OCI-M2 (cell line): ENCODE results near the gene SREBF1.

Source experiments
- DNase-seq: peaks from one replicate; lab custom pipeline; 2025; ENCODE audit not compliant: unreplicated experiment; lab: John Stamatoyannopoulos, UW

SREBF1 gene

GRCh38 chr17:17859909-17860765 is 23.4 kb upstream of the SREBF1 start:
- no peak for DNase-seq

GRCh38 chr17:17857496-17857895 is 20.7 kb upstream of the SREBF1 start:
- DNase-seq, result no peak

GRCh38 chr17:17856386-17856785 is 19.6 kb upstream of the SREBF1 start:
- DNase-seq, result no peak

GRCh38 chr17:17855976-17856375 is 19.2 kb upstream of the SREBF1 start:
- no peak for DNase-seq

- no peak for DNase-seq
These were observed 17.1 kb upstream of the SREBF1 start for GRCh38 chr17:17853811-17854447.

GRCh38 chr17:17852930-17853329 is 16.1 kb upstream of the SREBF1 start:
- DNase-seq, result no peak

- no peak for DNase-seq
These were observed 14.6 kb upstream of the SREBF1 start for GRCh38 chr17:17851103-17852002.

- no peak for DNase-seq
These were observed 13.1 kb upstream of the SREBF1 start for GRCh38 chr17:17849845-17850373.

- no peak for DNase-seq
These were observed 12.5 kb upstream of the SREBF1 start for GRCh38 chr17:17849147-17849820.

GRCh38 chr17:17848311-17849082 is 11.7 kb upstream of the SREBF1 start:
- DNase-seq, result no peak

GRCh38 chr17:17847726-17848125 is 10.9 kb upstream of the SREBF1 start:
- no peak for DNase-seq

- no peak for DNase-seq
These were observed 10.4 kb upstream of the SREBF1 start for GRCh38 chr17:17847118-17847689.

GRCh38 chr17:17846645-17847044 is 9.9 kb upstream of the SREBF1 start:
- no peak for DNase-seq

- DNase-seq, result no peak
These were observed 9.2 kb upstream of the SREBF1 start for GRCh38 chr17:17846003-17846402.

GRCh38 chr17:17845046-17845775 is 8.4 kb upstream of the SREBF1 start:
- DNase-seq, result no peak

- no peak for DNase-seq
These were observed 7.7 kb upstream of the SREBF1 start for GRCh38 chr17:17844500-17844899.

GRCh38 chr17:17844079-17844478 is 7.3 kb upstream of the SREBF1 start:
- DNase-seq, result no peak

- DNase-seq, result no peak
These were observed 6.3 kb upstream of the SREBF1 start for GRCh38 chr17:17843096-17843495.
